NCI-H526 treated with DMSO at 0.1 percent for 48 hours (cell line): ENCODE data around the gene RBMS1.
A peak's percentile ranks its signal among the peaks of the same experiment; 100 is the strongest.
"Not testable (repeated sequence)": the region's sequence is repeated elsewhere in the genome, so short reads cannot be mapped to it uniquely, and the experiment has no call there.

Experiments used
- DNase-seq: peaks from one replicate; lab custom pipeline; 2025; lab: John Stamatoyannopoulos, UW

The RBMS1 gene

DNA sequence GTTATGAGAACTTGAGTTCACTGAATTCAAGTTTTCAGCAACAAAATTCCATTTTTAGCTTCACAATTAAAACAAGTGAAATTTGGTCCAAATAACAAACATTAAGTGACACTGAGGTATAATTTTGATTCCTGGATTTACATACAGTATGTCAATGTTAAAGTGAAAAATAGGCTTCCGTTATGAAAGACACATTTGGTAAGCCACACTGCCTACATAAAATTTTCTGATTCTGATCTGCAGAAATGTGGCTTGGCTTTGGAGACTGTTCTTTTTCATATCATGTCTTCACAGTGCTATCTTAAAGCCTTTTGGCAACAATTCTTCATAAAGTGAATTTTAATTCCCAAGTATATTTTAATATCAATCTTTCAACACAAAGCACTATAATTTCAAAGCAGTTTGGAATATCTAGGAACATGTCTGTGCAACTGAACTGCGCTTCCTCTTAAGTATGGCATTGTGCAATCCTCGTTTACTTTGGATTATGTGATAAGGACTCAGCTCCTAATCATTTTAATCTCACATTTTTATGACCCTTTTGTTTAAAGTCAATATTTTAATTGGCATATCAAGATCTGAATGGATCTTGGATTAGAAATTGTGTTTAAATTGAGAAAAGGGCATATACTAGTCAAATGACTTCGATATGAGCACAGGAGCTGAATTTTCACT, 60.0 kb downstream of the RBMS1 start:
- no peak for DNase-seq

DNA sequence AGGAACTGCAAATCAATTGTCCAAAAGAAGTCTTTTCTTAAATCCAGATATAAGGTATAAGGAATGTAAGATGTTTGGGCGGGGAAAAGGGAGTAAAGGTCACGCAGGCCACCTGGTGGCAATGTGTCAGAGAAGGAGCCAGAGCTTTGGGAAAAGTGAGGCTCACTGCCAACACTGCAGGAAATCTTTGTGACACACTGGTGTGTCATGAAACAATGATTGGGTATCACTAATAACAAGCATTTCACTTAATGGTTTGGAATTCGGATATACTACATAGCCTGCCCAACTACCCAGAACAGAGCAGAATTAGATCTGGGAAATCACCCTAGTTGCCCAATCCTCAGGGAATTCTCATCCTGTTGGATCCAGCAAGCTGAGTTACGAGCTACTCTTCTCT, 61.0 kb downstream of the RBMS1 start:
- no peak for DNase-seq

DNA sequence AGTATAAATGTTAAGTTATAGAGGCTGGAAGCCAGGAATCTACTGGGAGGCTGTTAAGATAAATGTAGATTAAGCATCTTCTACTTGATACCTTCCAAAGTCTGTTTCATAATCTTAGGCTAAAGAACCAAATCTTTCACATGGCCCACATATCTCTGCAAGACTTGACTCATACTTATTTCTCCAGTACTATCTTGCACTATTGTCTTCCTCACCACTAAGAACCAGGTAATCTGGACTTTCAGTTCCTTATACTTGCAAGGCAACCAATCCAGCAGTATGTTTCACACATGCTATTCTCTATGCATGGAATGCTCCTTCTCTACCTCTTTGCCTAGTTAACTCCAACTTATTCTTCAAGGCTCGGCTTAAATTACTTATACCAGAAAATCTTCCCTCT, 62.2 kb downstream of the RBMS1 start:
- DNase-seq, result no peak

DNA sequence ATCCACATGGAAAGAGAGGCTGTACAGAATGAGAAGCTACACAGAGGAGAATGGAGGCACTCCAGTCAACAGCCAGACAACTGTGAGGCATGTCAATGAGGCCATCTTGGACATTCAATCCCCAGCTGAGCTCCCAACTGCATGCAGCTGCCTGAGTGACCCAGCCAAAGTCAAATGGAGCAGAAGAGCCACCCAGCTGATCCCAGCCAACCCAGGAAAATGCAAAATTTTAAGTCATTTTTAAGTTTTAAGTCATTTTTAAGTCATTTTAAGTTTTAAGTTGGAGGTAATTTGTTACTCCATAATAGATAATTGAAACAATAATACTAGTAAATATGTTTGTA, 63.6 kb downstream of the RBMS1 start:
- no peak for DNase-seq

DNA sequence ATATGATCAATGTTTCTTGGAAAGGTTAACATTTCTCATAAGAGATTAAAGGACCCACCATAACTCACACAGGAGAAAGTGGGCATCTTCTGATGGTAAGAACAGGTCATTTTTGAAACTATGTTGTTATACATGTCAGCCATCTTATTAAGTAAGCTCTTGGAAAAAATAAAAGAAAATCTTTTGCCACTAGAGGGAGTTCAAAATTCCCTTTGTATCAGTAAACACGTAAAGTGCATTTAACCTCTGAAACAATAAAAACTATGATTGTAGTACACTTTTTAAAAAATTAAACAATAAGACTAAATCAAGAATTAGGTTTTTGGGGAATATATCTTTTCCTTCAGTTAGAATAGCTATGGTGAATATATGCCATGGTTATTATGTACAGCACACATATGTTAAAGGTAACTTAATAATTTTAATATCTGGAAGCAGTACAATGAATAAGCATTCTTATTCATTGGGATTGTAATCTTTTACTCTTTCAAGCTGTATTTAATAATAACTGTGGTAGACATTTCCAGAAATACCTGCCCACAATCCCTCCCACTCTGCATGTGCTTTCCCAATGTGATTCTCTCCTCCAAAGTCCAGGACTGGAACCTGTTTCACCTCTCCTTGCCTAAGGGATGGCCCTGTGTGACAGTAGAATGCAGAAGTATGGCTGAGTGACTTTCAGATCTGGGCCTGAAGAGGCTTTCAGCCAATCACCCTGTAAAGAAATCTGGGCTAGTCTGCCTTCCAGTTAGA, 64.2 kb downstream of the RBMS1 start:
- DNase-seq, result peak; percentile 44

DNA sequence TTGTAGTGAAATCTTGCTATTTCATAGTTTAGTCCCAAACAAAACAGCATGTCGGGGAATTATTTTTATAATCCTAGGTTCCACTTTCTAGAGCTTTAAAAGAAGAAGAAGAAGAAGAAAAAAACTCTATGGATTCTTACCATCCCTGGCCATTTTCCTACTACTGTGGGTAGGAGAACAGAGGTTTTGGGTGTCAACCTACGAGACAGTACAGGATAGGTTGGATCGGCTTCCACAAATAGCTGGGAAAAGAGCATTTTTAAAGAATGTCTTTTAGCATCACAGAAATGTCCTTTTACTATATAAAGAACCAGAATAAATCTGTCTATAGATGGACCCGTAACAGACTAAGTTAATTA, 65.2 kb downstream of the RBMS1 start:
- DNase-seq, result no peak

DNA sequence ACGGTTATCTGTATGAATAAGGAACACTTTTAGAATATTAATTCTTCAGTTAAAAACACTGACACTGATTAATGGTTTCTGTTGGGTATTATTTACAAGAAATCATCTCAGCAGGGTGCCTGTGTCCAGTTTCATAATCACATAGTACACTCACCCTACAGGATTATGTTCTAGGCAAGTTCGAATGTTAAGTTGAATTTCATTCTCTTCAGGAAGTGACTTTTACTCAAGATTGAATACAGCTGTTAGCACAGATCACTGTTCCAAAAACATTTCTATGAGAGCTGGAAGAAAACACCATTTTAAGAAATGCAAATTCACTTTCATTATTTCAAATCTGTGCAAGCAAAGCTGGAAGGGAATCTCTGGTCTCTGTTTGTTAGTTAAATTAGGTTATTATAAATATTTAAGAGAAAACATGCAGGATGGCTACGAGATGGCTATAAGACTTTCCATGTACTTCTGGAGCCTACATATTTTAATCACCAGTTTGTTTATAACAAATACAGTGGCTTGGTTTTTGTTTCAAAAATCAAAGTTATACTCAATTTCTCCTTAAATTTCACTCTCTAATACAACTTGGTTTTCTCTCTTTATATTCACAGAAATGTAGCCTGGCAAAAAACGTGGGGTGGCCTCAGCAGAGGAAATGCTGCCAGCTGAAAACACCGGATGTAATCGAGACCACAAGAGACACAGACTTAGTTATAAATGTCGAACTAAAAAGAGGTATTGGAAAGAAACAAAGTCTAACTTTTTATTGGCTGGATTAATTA, 65.8 kb downstream of the RBMS1 start:
- DNase-seq, result no peak

DNA sequence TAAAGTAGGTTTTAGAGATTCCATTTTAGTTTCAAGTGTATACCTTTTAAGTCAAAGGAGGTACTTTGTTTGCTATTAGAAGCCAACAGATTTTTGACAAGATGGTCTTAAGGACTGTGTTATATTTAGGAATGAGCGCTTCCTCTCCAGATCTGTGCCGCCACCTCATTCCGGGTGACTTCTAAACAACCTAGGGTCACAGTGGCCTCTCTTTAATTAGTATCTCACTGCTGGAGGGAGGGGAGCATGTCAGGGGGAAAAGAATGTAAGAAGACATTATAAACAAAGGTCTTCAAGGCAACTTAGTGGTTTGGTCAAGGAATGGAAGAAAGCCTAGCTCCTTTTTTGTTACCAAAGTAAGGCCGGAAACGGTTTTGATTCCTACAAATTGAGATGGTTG, 67.0 kb downstream of the RBMS1 start:
- DNase-seq, result no peak

DNA sequence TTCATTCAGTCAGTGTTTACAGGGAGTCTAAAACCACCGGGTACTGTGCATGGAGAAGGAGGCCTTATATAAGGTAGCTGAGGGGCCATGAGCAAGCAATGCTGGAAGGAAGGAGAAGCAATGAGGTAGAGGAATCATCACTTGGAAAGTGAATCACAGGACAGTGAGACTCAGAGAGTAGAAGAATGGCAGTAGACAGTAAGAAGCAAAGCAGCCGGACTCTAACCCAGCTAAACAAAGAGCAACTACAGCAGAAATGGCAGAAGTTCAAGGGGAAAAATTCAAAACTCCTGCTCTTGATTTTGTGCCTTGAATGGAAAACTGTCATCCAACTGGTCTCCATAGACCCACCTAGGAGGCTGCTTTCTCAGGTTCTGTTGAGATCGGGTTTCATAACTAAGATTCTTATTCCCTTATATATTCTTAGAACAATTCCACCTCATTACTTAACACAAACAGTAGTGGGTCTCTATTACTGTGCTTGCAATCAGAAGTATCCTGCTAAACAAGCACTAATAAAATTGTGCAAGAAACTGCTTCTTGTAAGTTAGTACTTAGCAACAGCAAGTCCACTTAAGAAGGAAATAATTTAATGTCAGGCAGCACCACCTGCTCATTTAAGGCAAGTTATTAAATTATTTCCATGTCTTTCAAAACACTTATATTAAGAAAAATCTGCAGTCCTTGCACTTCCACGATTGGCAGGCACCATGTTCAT, 68.0 kb downstream of the RBMS1 start:
- DNase-seq, result no peak

DNA sequence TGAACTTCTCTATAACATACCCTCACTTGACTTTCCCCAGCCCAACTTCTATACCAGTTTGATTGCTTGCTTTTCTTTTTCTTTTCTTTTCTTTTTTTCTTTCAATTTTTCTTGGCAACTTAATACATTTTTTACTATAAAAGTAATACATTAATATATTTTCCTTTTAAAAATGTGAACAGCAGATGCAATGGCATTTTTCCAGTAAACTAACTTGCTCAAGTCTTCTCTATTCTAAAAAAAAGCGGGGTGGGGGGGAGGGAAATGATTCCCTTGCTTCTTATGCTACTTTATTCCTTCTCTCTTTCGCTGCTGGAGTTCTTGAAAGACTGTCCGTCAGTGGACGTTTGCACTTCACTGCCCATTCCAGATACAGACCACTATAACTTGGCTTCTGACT, 70.5 kb downstream of the RBMS1 start:
- no peak for DNase-seq

DNA sequence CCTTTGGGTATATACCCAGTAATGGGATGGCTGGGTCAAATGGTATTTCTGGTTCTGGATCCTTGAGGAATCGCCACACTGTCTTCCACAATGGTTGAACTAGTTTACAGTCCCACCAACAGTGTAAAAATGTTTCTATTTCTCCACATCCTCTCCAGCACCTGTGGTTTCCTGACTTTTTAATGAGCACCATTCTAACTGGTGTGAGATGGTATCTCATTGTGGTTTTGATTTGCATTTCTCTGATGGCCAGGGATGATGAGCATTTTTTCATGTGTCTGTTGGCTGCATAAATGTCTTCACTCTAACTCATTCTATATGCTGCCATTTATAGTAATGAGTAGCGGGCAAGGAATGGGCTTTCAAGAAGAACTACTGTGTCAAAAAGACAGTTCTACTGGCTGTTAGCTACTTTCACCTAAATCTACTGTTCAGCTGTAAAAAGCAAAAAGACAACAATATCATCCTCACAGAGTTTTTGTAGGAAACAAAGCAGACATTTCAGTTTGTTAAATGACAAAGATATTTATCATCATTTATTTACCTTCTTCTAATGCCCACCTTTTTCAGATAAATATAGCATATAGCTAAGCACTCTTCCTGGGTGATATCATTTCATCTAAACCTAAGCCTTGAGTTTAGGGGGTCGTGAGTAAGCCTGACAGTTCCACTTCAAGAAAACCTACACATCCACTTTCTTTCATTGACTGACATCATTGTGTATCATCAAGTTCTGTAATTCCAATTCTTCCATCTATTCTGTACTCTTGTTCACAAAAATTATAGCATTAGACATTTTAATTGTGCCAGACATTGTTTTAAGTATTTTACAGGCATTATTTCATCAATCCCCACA, 71.7 kb downstream of the RBMS1 start:
- DNase-seq, result not testable (repeated sequence)

DNA sequence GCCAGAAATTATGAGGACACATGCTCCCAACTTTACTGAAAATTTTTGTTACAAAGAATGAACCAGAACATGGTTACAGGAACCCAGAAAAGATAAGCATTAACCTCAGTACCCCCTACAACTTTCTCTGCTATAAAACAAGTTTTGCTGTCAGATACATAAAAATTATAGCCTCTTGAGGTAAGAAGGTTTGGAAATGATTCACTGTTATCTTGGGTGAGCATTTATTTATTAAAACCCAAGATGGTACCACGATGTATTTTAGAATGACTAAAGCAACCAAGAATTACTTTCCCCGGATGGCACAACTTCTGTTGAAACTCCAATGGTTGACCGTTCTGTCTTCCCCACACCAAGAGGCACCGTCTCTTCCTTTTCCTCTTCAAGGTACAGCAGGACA, 72.9 kb downstream of the RBMS1 start:
- DNase-seq, result no peak

DNA sequence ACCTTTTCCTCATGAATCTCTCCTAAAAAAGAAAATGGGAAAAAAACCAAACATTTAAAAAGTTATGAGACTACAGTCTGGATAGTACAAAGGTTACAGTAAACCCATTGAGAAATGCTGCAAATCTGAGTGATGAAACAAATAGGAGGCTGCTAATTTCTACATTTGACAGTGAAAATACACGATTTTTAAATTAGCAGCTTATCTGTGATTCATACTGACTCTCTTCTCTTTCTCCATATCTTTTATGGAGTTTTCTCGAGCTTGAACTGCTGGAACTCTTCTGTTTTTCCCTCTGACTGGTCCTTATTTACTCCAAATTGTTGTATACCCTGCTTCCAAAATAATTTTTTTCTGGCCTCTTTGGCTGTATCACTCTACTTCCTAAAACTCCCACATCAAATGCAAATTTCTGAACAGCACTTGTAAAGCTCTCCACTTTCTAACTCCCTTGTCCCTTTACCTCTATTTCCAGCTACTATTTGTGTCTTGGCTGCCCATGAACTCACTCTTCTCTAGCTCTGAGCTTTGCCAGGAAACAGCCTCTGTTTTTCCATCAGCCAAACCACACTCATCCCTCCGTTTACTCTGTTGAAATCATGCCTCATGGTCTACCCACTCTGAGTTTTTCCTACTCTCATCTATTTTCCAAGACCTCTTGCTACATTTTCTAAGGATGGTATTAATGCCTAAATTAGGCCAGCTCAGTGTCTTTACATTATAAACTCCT, 73.7 kb downstream of the RBMS1 start:
- no peak for DNase-seq

DNA sequence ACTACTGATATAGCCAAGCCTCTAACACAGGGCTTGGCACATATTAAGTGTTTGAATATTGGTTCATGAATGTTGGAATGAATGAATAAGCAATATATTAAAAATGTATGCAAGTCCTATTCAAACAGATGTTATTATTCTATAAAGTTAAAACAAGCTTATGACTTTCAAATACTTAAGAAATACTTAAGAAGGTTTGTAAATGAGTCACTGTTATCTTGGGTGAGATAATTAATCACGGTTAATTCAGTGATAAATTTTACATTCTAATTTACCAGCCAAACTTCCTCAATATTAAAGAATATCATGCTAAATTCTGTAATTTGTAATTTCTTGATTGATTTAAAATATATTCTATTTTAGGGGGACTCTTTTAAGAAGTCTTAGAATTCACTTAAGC, 74.8 kb downstream of the RBMS1 start:
- no peak for DNase-seq

DNA sequence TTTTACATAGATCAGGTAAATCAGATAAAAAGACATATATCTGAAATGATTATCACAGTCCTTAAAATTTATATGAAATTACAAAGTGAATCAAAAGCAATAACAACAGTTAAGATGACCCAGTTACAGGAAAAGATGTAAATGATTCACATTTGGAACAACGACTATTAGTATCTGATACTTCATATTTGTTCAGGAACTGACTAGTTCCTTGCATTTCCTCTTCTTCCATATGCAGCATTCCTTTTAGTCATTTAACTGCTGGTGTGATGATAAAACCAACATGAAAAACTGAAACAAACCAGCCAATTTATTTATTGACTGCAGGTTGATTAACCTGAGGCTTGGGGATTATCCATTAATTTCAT, 75.2 kb downstream of the RBMS1 start:
- no peak for DNase-seq

DNA sequence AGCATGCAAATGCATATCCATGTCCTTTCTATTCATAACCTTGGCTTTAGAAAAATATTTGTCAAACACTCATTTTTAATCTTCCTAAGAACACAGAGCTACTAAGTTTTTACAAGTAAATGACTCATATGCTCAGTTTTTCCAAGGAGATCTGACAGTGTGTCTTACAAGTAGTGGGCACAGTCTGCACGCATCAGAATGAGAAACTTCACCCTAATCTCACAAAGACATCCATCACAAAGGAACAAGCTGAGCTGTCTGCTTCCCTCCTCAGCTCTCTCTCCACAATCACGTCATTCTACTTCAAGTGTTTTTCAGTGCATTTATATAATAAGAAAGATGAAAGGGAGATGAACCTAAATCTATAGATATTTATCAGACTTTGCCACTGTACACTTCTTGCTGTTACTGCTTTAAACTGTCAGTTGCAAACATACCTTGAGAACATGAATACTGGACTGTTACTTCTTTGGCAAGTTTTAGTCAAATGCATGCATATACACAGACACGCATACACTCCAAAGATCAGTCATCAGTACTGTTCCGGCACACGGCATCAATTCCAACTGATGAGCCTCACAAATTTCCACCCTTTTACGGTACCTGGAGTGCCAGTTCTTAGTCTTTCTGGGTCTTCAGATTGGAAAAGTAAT, 75.7 kb downstream of the RBMS1 start:
- no peak for DNase-seq

DNA sequence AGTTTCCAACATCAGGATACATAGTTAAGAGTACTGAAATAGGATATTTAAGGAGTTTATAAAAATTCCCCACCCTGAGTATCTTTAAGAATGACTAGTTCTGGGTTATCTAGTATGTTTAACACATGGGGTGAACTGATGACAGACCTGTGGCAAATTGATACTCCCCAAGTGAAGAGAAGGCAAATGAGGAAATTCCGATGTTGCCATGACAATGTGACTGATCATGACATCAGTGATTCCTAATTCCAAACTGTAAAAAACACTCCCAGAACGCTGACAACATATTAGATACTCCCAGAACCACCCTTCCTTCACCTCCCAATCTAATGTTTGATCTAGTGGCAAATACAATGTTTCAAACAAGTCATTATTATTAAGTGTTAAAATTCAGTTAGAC, 77.6 kb downstream of the RBMS1 start:
- DNase-seq, result no peak

DNA sequence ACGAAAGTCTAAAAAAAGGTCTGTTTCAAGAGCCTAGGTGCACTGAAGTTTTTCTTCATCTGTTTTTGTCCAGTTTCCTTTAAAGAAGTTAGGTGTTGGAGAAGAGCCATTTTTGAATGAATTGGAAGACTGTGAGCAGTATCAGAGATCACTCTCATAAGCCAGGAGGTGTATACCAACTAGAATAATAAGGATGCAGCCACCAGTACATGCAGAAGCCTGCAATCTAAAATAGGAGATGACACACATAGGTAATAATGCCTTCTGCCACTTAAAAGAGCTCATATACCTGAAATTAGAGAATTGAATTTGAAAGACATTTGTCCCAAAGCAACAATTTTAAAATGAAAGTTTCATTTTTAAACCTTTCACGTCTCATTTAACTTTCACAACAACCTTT, 81.7 kb downstream of the RBMS1 start:
- DNase-seq, result no peak

DNA sequence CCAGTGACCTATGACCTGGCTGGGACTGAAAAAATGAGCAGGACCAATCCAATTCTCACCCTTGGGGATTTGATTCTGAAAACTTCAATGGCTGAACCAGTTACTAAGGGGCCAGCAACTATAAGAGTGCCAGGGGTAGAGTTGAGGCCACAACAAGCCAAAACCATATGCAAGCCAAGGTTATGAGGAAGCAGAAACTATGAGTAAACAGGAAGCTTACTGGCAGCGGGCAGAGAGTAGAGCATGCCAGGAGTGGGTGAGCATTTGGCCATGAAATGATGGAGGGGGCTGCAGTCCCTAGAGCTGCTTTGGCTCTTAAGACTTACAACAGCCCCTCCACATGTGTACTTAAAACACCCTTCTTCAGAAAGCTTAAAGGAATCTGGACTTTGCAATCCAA, 82.4 kb downstream of the RBMS1 start:
- no peak for DNase-seq

DNA sequence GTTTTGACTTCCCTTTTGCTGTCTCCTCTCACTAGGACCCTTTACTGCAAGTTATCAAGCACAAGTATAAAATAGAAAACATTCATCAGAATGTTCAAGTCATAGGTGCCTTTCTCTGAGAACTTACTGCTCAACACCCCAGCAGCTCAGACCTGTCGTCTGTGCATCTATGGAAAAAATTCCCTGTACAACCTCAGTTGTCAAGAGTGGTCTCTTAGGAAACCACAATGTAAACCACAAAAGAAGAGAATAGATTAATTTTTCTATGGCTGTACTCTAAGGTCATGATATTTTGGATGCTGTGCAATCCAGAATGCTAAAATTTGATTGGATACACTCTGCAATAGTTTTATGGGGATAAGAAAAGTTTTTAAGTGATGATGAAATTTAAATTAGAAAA, 84.1 kb downstream of the RBMS1 start:
- no peak for DNase-seq

DNA sequence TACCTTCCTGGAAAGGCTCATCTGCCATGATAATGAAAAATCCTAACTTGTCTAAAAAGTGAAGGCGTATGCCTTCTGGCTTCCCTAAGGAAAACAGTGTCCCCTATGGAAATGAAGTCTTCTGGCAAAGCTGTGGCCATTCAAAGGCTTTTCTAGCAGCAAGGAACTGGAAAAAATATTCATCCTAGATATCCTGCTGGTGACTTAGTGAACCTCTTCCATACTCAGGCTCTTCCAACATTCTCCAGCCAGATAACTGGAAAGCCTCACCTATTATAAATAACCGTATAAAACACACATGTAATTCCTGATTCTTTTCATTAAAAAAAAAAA, 84.7 kb downstream of the RBMS1 start:
- DNase-seq, result no peak
